Heart right ventricle (tissue), 16 donors: ENCODE measurements around the gene KCNK10. TPM values are rescaled to one million over a fixed set of nuclear protein-coding genes. Genes with fewer than 3 reads are reported as not detected.

Source experiments
- ATAC-seq, 8 donors: fragments of 200-7000 bp; cut with Tn5 transposase; one replicate each; pipeline ENCODE4 v1.9.1; 2020; ENCODE audit warnings: mild to moderate bottlenecking in 8 of 8, moderate library complexity in 8 of 8, moderate number of reproducible peaks in 1 of 8
- DNase-seq, 2 donors: peaks; one replicate each; pipeline ENCODE4 v3.0.0-alpha.2; 2020
- H3K27ac ChIP-seq, 10 donors: fragments of 200-600 bp; sonication (generic) in 2 of 10; one replicate each; pipeline versions ENCODE4 v1.5.0 to v1.8.0; 2020 to 2022; ENCODE audit warnings: mild to moderate bottlenecking in 3 of 10
- H3K27me3 ChIP-seq, 7 donors: fragments of 200-600 bp; one replicate each; pipeline ENCODE4 v1.8.0; 2021 to 2022; ENCODE audit warnings: mild to moderate bottlenecking in 2 of 7
- H3K36me3 ChIP-seq, 9 donors: fragments of 200-600 bp; sonication (generic) in 1 of 9; one replicate each; pipeline versions ENCODE4 v1.5.0 to v1.8.0; 2020 to 2022; ENCODE audit warnings: mild to moderate bottlenecking in 2 of 9
- H3K4me1 ChIP-seq, 9 donors: fragments of 200-600 bp; sonication (generic) in 1 of 9; one replicate each; pipeline versions ENCODE4 v1.5.0 to v1.8.0; 2020 to 2022; ENCODE audit warnings: mild to moderate bottlenecking in 4 of 9
- H3K4me3 ChIP-seq, 10 donors: fragments of 200-600 bp; sonication (generic) in 2 of 10; one replicate each; pipeline versions ENCODE4 v1.5.0 to v1.8.0; 2020 to 2022; ENCODE audit warnings: mild to moderate bottlenecking in 7 of 10, moderate library complexity in 2 of 10
- H3K9me3 ChIP-seq, 11 donors: fragments of 200-600 bp in 10 of 11; sonication (generic) in 2 of 11; one replicate each; pipeline versions ENCODE4 v1.5.0 to v1.8.0; 2013 to 2022; ENCODE audit warnings: mild to moderate bottlenecking in 2 of 11, control low read depth in 1 of 11, moderate library complexity in 1 of 11
- CTCF ChIP-seq, 9 donors: fragments of 200-600 bp; sonication (generic) in 2 of 9; IDR thresholded peaks; one replicate each; pipeline versions ENCODE4 v1.5.0 to v1.8.0; 2021 to 2022; ENCODE audit warnings: antibody characterized with exemption in 9 of 9, mild to moderate bottlenecking in 5 of 9, moderate library complexity in 1 of 9
- WGBS, 2 donors: extraction: QIAGEN DNeasy Blood & Tissue Kit; methylation state at CpG; one replicate each; pipeline ENCODE4 v1.1.7; 2013; ENCODE audit warnings: inconsistent platforms in 1 of 2; 5-methylcytosine and 5-hydroxymethylcytosine counted together
- intact Hi-C, 10 donors: fragments of 100-400 bp; cut with DNase I; formaldehyde crosslinking; loops; one replicate each; pipeline versions ENCODE4 v1.11.1 to v1.14.2; 2022
- polyA plus RNA-seq, 2 donors: library from polyadenylated mRNA; stranded (reverse); fragments of 200-250 nt; gene quantifications; one replicate each; pipeline ENCODE4 v1.2.3, GENCODE V29; 2013
- total RNA-seq, 10 donors: library from RNA; stranded (reverse); fragmentation: NEBNext Ultra II Directional in 3 of 10; extraction: Animal tissue kit (Norgen Biotek cat#: 25700) in 3 of 10; gene quantifications; one replicate each; pipeline versions ENCODE4 v1.2.1 to v1.2.4, GENCODE V29; 2021 to 2023
- donor health status: Arrhythmogenic right ventricular cardiomyopathy.
- donor health status: ischemic (EF 13 %, LVEDD 7.1; RV severe dilation, severe dysfunction).
- donor health status: healthy with polysubstance abuse.
- donor health status: DM: no; HTN: yes; CAD: no.
- donor health status: DM: no; HTN: no; CAD: no.
- donor health status: ischemic (EF 25% LVEDD 6.9; RV normal size, moderate dysfunction).
- donor health status: ischemic (EF 25% LVEDD 5.7; RV mildly dilated, moderate dysfunction).
- donor health status: healthy.
- donor health status: DM: yes; HTN: yes; CAD: no.
- donor health status: Ischemic cardiomyopathy.
- donor health status: ischemic (EF 35%, LVEDD 5.7; RV mildly dilated, moderate dysfunction).
- donor health status: nonischemic (EF 11% LVEDD 7.7; RV severe dilation, severe dysfunction).
- donor health status: DM: yes; HTN: yes; CAD: no.
- donor health status: PGD.
- donor health status: ischemic (EF 29% LVEDD 5.4; RV normal size, mild dysfunction).
- donor health status: nonischemic (EF 23%, LVEDD 6.1; RV moderate dilation, normal function).

The KCNK10 gene
- total and polyA plus RNA-seq, 12 donors, result 0.01 to 0.21 (median 0.11) TPM; not detected in 9

DNA sequence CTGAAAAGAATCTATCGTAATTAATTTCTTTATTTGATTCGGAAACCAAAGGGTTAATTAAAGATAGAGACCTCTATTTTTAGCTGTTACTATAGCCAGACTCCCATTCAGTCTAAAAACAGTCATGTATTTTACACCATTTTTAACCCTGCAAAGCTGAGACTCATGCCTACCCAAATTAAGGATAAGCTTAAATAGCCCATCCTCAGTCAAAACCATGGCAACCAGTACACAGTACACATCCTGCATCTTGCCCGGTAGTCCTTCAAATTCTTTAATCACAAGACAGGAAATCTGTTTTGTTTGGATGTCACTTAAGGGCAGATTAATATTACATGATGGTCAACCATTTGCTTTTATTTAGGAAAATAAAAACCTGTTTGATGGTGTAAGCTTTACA, 25.5 kb upstream of the KCNK10 start:
- no peaks in the 10 kb centered on the region for H3K27me3 ChIP-seq
- H3K36me3 ChIP-seq, result no peaks in the 10 kb centered on the region
- no peak overlapping the region for H3K27ac ChIP-seq
- H3K9me3 ChIP-seq, result no peaks in the 10 kb centered on the region
- DNase-seq, result no peak
- intact Hi-C loops, result no loop called here
- peaks cover 0 to 4% (median 0%) of the 10 kb centered on the region in 9 donors for H3K4me1 ChIP-seq
- no peak for ATAC-seq
- WGBS, 2 donors, result 36 to 42% methylated on average over 3 of the region's 3 CpGs
- TF ChIP-seq CTCF (IDR thresholded peaks at IDR 0.05), result no peak
- H3K4me3 ChIP-seq, result no peak overlapping the region

DNA sequence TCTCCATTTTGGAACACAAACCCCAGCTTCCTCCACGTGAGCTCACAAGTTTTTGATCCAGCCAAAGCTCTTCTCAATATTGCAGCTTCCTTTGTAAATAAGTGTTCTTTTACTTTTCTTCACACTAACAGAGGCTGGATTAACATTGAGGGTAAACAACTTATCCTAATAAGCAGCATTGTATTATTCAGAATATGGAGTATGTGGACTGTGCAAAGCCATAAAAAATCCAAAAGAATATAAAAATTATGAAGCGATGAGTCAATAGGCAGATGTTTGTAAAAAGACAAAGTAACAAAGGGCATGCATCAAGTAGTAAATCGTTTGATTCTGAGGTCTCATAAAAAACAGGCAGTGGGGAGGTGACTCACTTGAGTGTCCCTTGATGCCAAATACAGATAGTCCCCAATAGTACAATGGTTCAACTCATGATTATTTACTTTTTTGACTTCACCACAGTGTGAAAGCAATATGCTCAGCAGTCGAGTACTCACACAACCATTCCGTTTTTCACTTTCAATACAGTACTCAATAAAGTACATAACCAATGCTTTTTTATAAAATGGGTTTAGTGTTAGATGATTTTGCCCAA, 23.1 kb upstream of the KCNK10 start:
- Histone ChIP-seq H3K4me3 (no peak overlapping the region), H3K9me3 (no peaks in the 10 kb centered on the region), H3K27ac (no peak overlapping the region), H3K4me1 (peaks cover 0 to 4% (median 0%) of the 10 kb centered on the region in 9 donors), H3K36me3 (no peaks in the 10 kb centered on the region), H3K27me3 (peaks cover 0 to 6% (median 0%) of the 10 kb centered on the region in 7 donors)
- intact Hi-C loops, result no loop called here
- DNase-seq (no peak), ATAC-seq (no peak)
- TF ChIP-seq CTCF (IDR thresholded peaks at IDR 0.05), result no peak
- WGBS, 2 donors, result 69 to 73% methylated on average over 5 of the region's 5 CpGs

DNA sequence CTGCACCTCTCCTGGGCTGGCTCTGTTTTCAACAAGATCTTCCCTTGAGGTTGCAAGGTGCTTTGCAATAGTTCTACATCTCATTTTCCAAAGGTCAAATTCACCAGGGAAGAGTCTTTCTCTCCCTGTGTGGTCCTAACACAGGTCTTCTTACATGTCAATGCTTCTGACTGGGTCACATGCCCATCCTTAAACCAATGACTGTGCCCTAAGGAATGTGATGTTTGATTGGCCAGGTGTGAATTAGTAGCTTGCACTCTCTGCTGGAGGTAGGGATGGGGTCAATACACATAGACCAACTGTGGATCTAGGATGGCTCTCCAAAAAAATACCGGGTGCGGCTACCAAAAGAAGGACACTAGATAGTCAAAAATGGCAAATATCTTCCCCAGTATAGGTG, 19.9 kb upstream of the KCNK10 start:
- no peaks in the 10 kb centered on the region for H3K4me1 ChIP-seq
- no peak overlapping the region for H3K27ac ChIP-seq
- H3K4me3 ChIP-seq, result no peak overlapping the region
- no peaks in the 10 kb centered on the region for H3K36me3 ChIP-seq
- 91 to 95% methylated on average over 2 of the region's 2 CpGs for WGBS, 2 donors
- DNase-seq (no peak), ATAC-seq (no peak)
- no peaks in the 10 kb centered on the region for H3K9me3 ChIP-seq
- intact Hi-C loops, result no loop called here
- peaks cover 0 to 19% (median 0%) of the 10 kb centered on the region in 7 donors for H3K27me3 ChIP-seq
- TF ChIP-seq CTCF (IDR thresholded peaks at IDR 0.05), result no peak

DNA sequence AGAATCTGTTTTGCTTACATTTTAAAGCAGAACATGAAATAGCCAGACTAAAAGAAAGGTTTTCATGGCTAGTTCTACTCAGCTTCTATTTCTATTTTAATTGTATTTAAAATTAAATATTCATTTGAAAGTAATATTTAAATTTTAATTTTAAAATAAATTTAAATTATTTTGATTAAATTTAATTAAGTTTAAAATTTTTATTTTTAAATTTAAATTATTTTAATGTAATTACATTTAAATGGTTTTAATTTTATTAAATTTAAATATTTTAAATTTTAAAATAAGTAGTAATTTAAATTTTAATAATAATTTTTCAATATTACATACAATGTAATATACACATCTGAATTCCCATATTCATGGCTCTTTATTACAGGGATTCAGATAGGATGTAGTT, 17.3 kb upstream of the KCNK10 start:
- intact Hi-C loops, result no loop called here
- TF ChIP-seq CTCF (IDR thresholded peaks at IDR 0.05), result no peak
- H3K27ac ChIP-seq, result no peak overlapping the region
- H3K4me1 ChIP-seq, result no peaks in the 10 kb centered on the region
- H3K4me3 ChIP-seq, result no peak overlapping the region
- no peaks in the 10 kb centered on the region for H3K36me3 ChIP-seq
- no peaks in the 10 kb centered on the region for H3K9me3 ChIP-seq
- ATAC-seq, result no peak
- DNase-seq, result no peak
- peaks cover 0 to 29% (median 5%) of the 10 kb centered on the region in 7 donors for H3K27me3 ChIP-seq
